Astrocyte (in vitro differentiated cells and primary cell): ENCODE data around the gene CASKIN2. TPM values are rescaled to one million over a fixed set of nuclear protein-coding genes. Genes with fewer than 3 reads are reported as not detected.
A peak's percentile ranks its signal among the peaks of the same experiment; 100 is the strongest.

ENCODE experiments used
- DNase-seq: peaks from one replicate; pipeline ENCODE4 v3.0.0-alpha.2; 2010; ENCODE audit warnings: low read depth
- FAIRE-seq: peaks from 2 replicates; lab custom pipeline; 2011; peaks lifted over from hg19 to GRCh38; lab: Jason Lieb, UNC
- H2AFZ ChIP-seq: 2 replicates; pipeline ENCODE4 v1.6.0; 2012; ENCODE audit warnings: low read depth, low read length, inconsistent platforms
- H3K27ac ChIP-seq: 2 replicates; pipeline ENCODE4 v1.5.1; 2011; ENCODE audit warnings: low read depth, low read length, inconsistent platforms
- H3K27me3 ChIP-seq: 2 replicates; pipeline ENCODE4 v1.6.0; 2011; ENCODE audit warnings: low read length, inconsistent platforms; ENCODE audit not compliant: insufficient read depth
- H3K36me3 ChIP-seq: 2 replicates; pipeline ENCODE4 v1.5.1; 2011; ENCODE audit warnings: low read length, inconsistent platforms; ENCODE audit not compliant: insufficient read depth
- H3K4me1 ChIP-seq: 2 replicates; pipeline ENCODE4 v1.5.1; 2011; ENCODE audit warnings: low read length, inconsistent platforms; ENCODE audit not compliant: insufficient read depth
- H3K4me2 ChIP-seq: 2 replicates; pipeline ENCODE4 v1.6.0; 2012; ENCODE audit warnings: low read length, inconsistent platforms
- H3K4me3 ChIP-seq: 2 replicates; pipeline ENCODE4 v1.5.1; 2011; ENCODE audit warnings: low read depth, mild to moderate bottlenecking, low read length, inconsistent platforms; ENCODE audit not compliant: insufficient read depth
- H3K79me2 ChIP-seq: 2 replicates; pipeline ENCODE4 v1.6.0; 2012; ENCODE audit warnings: mild to moderate bottlenecking, low read length, inconsistent platforms; ENCODE audit not compliant: insufficient read depth
- H3K9ac ChIP-seq: 2 replicates; pipeline ENCODE4 v1.6.0; 2012; ENCODE audit warnings: mild to moderate bottlenecking, low read length, inconsistent platforms
- H3K9me3 ChIP-seq: 2 replicates; pipeline ENCODE4 v1.5.1; 2012; ENCODE audit warnings: low read depth, mild to moderate bottlenecking, low read length, inconsistent platforms; ENCODE audit not compliant: insufficient read depth
- H4K20me1 ChIP-seq: 2 replicates; pipeline ENCODE4 v1.6.0; 2012; ENCODE audit warnings: low read length, inconsistent platforms; ENCODE audit not compliant: insufficient read depth
- H3K27ac Mint-ChIP-seq: one replicate; pipeline ENCODE4 v1.8.0; 2021; ENCODE audit warnings: mild to moderate bottlenecking, mixed read lengths; ENCODE audit not compliant: unreplicated experiment
- H3K27me3 Mint-ChIP-seq: one replicate; pipeline ENCODE4 v1.8.0; 2021; ENCODE audit warnings: low read depth, mixed read lengths; ENCODE audit not compliant: unreplicated experiment
- H3K36me3 Mint-ChIP-seq: one replicate; pipeline ENCODE4 v1.8.0; 2021; ENCODE audit warnings: low read depth, mixed read lengths; ENCODE audit not compliant: unreplicated experiment
- H3K4me1 Mint-ChIP-seq: one replicate; pipeline ENCODE4 v1.8.0; 2021; ENCODE audit warnings: low read depth, mixed read lengths; ENCODE audit not compliant: unreplicated experiment
- H3K4me3 Mint-ChIP-seq: one replicate; pipeline ENCODE4 v1.8.0; 2021; ENCODE audit warnings: mild to moderate bottlenecking, moderate library complexity, mixed read lengths; ENCODE audit not compliant: unreplicated experiment
- H3K9me3 Mint-ChIP-seq: one replicate; pipeline ENCODE4 v1.8.0; 2021; ENCODE audit warnings: mild to moderate bottlenecking, mixed read lengths; ENCODE audit not compliant: unreplicated experiment
- EZH2 ChIP-seq: IDR thresholded peaks from 2 replicates; pipeline ENCODE4 v1.6.1; 2012; ENCODE audit warnings: mild to moderate bottlenecking, low read length, inconsistent platforms; ENCODE audit not compliant: insufficient read depth
- total RNA-seq: library from RNA; stranded (reverse); gene quantifications from 2 replicates; pipeline ENCODE4 v1.2.1, GENCODE V29; 2021
- TF ChIP-seq, protein P1 (sequence below): IDR thresholded peaks from 2 replicates; pipeline ENCODE4 v1.5.1; 2011; ENCODE audit warnings: low read depth, mild to moderate bottlenecking, inconsistent platforms, low read length, moderate library complexity; ENCODE audit not compliant: insufficient read depth

Gene CASKIN2
- total RNA-seq, 1 donor from 2014 or later = 22.8 TPM

DNA sequence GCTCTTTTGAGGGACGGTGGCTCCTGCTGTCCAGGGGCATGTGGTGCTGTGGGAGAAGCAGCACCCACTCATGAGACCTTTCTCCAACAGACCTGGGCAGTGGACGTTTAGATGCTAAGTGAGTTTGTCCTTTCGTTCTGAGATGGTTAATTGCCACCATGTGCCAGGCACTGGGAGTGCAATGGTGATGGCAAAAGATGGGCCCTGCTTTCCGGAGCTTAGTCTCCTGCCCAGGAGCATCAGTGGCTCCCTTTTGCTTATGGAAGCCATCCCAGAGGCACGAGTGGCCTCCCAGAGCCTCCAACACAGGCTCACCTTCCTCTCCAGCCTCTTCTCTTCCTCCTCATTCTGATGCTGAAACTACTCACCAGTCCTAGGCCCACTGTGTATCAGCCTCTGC, 28.4 kb downstream of the CASKIN2 start:
- peaks cover 5% of the 10 kb centered on the region for H3K79me2 ChIP-seq
- no peaks in the 10 kb centered on the region for H3K36me3 ChIP-seq
- H3K27me3 ChIP-seq = no peaks in the 10 kb centered on the region
- TF ChIP-seq EZH2 = no peak
- H3K4me3 ChIP-seq = no peak overlapping the region
- no peak overlapping the region for H3K9ac ChIP-seq
- H3K4me1 Mint-ChIP-seq = peaks cover 8% of the 10 kb centered on the region
- H2AFZ ChIP-seq = no peak overlapping the region
- H3K27ac Mint-ChIP-seq = no peak overlapping the region
- H4K20me1 ChIP-seq = peaks cover 33% of the 10 kb centered on the region
- peaks cover 12% of the 10 kb centered on the region for H3K36me3 Mint-ChIP-seq
- DNase-seq (no peak), FAIRE-seq (no peak)
- H3K27ac ChIP-seq = no peak overlapping the region
- no peaks in the 10 kb centered on the region for H3K9me3 ChIP-seq
- no peak overlapping the region for H3K4me3 Mint-ChIP-seq
- H3K4me1 ChIP-seq = peaks cover 9% of the 10 kb centered on the region
- H3K27me3 Mint-ChIP-seq = no peaks in the 10 kb centered on the region
- H3K4me2 ChIP-seq = no peak overlapping the region
- H3K9me3 Mint-ChIP-seq = peaks cover 2% of the 10 kb centered on the region

DNA sequence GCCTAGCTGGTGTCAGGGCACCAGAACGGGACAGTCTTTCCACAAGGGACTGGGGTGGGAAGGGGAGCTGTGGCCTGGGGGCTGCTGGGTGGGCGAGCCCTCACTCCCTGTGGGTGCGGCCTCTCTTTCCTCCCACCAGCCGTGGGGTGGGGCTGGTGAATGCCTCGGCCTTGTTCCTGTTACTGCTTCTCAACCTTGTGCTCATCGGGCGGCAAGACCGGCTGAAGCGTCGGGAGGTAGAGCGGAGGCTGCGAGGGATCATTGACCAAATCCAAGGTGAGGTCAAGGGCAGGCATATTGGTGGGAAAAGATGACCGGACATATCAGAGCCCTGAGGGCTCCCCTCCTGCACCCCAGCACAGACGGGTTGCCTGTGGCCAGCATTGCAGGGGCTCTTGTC, 29.2 kb downstream of the CASKIN2 start:
- Histone ChIP-seq H3K27ac (no peak overlapping the region), H3K4me1 (peaks cover 9% of the 10 kb centered on the region), H2AFZ (no peak overlapping the region), H3K9me3 (no peaks in the 10 kb centered on the region), H3K9ac (no peak overlapping the region), H3K4me2 (no peak overlapping the region), H4K20me1 (peaks cover 33% of the 10 kb centered on the region), H3K27me3 (no peaks in the 10 kb centered on the region), H3K36me3 (no peaks in the 10 kb centered on the region), H3K4me3 (no peak overlapping the region), H3K79me2 (peaks cover 5% of the 10 kb centered on the region)
- H3K27me3 Mint-ChIP-seq = no peaks in the 10 kb centered on the region
- H3K36me3 Mint-ChIP-seq = peaks cover 11% of the 10 kb centered on the region
- peak overlapping the region; percentile 47 for H3K27ac Mint-ChIP-seq
- peaks cover 8% of the 10 kb centered on the region for H3K4me1 Mint-ChIP-seq
- no peak for DNase-seq
- TF ChIP-seq, protein P1, sequence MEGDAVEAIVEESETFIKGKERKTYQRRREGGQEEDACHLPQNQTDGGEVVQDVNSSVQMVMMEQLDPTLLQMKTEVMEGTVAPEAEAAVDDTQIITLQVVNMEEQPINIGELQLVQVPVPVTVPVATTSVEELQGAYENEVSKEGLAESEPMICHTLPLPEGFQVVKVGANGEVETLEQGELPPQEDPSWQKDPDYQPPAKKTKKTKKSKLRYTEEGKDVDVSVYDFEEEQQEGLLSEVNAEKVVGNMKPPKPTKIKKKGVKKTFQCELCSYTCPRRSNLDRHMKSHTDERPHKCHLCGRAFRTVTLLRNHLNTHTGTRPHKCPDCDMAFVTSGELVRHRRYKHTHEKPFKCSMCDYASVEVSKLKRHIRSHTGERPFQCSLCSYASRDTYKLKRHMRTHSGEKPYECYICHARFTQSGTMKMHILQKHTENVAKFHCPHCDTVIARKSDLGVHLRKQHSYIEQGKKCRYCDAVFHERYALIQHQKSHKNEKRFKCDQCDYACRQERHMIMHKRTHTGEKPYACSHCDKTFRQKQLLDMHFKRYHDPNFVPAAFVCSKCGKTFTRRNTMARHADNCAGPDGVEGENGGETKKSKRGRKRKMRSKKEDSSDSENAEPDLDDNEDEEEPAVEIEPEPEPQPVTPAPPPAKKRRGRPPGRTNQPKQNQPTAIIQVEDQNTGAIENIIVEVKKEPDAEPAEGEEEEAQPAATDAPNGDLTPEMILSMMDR = no peak
- TF ChIP-seq EZH2 = no peak
- no peak for FAIRE-seq
- H3K9me3 Mint-ChIP-seq = peaks cover 2% of the 10 kb centered on the region
- H3K4me3 Mint-ChIP-seq = no peak overlapping the region

DNA sequence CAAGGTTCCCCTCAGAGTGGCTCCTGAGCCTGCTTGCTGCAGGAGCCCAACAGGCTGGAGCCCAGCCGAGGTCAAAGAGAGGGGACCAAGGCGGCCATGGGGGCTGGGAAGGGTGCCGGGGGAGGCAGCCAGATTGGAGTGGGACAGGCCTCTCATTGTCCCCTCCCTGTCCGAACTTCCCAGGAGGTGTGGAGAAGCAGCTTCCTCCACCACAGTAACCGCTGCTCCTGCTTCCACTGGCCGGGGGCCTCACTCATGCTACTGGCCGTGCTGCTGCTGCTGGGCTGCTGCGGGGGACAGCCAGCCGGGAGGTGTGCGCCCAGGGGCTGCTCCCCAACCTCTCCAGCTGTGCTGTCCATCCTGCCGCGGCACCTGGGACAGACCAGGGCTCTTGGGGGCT, 29.6 kb downstream of the CASKIN2 start:
- FAIRE-seq (no peak), DNase-seq (no peak)
- Histone ChIP-seq H3K36me3 (no peaks in the 10 kb centered on the region), H4K20me1 (peaks cover 37% of the 10 kb centered on the region), H3K4me3 (no peak overlapping the region), H3K4me1 (peaks cover 9% of the 10 kb centered on the region), H3K27ac (no peak overlapping the region), H3K9ac (no peak overlapping the region), H3K79me2 (peaks cover 8% of the 10 kb centered on the region), H3K27me3 (no peaks in the 10 kb centered on the region), H3K9me3 (no peaks in the 10 kb centered on the region), H2AFZ (no peak overlapping the region), H3K4me2 (no peak overlapping the region)
- H3K4me1 Mint-ChIP-seq = peaks cover 8% of the 10 kb centered on the region
- H3K27ac Mint-ChIP-seq = no peak overlapping the region
- H3K27me3 Mint-ChIP-seq = no peaks in the 10 kb centered on the region
- H3K4me3 Mint-ChIP-seq = no peak overlapping the region
- peaks cover 2% of the 10 kb centered on the region for H3K9me3 Mint-ChIP-seq
- peaks cover 11% of the 10 kb centered on the region for H3K36me3 Mint-ChIP-seq
- TF ChIP-seq, protein P1 = no peak
- no peak for TF ChIP-seq EZH2
